GM18505 (cell line): Measurements from ENCODE around the gene CDH15.
A peak's percentile ranks its signal among the peaks of the same experiment; 100 is the strongest.

Source experiments
- ATAC-seq: cut with Tn5 transposase; IDR thresholded peaks from one replicate; pipeline ENCODE4 v1.9.1; 2021; ENCODE audit not compliant: unreplicated experiment
- POLR2A ChIP-seq: IDR thresholded peaks from 4 replicates; pipeline ENCODE4 v1.6.1; 2011; ENCODE audit warnings: borderline replicate concordance; ENCODE audit not compliant: insufficient read depth, insufficient read length; ENCODE audit errors: extremely low read depth

The CDH15 gene

GRCh38 chr16:89210904-89211515, 39.5 kb downstream of the CDH15 start:
- ATAC-seq = no peak
- no peak for TF ChIP-seq POLR2A

GRCh38 chr16:89216315-89217137, 45.0 kb downstream of the CDH15 start:
- TF ChIP-seq POLR2A = no peak
- no peak for ATAC-seq

GRCh38 chr16:89217138-89217387, 45.5 kb downstream of the CDH15 start:
- no peak for ATAC-seq
- TF ChIP-seq POLR2A = no peak

- TF ChIP-seq POLR2A = peak; percentile 84
- peak; percentile 80 for ATAC-seq
These were observed 46.0 kb downstream of the CDH15 start, which contains the start of gene ZNF778 for GRCh38 chr16:89217388-89218191. Gene ZNF778, plus strand, starts transcription at chr16:89217703. Its CDS starts 3,425 bp downstream, at chr16:89221128.

- no peak for ATAC-seq
- TF ChIP-seq POLR2A = no peak
These were observed 47.8 kb downstream of the CDH15 start for GRCh38 chr16:89219365-89219764.

GRCh38 chr16:89221604-89222003, 50.1 kb downstream of the CDH15 start:
- no peak for TF ChIP-seq POLR2A
- ATAC-seq = no peak

GRCh38 chr16:89222931-89223330, 51.4 kb downstream of the CDH15 start:
- no peak for TF ChIP-seq POLR2A
- ATAC-seq = no peak

- no peak for TF ChIP-seq POLR2A
- no peak for ATAC-seq
These were observed 53.1 kb downstream of the CDH15 start for GRCh38 chr16:89224665-89225064.

- ATAC-seq = no peak
These were observed 58.7 kb downstream of the CDH15 start for GRCh38 chr16:89230255-89230654.

GRCh38 chr16:89232107-89232506, 60.6 kb downstream of the CDH15 start:
- TF ChIP-seq POLR2A = no peak
- ATAC-seq = no peak

More at GRCh38 chr16:89230255-89230654, 58.7 kb downstream of the CDH15 start:
- no peak for TF ChIP-seq POLR2A

GRCh38 chr16:89233678-89234490, 62.3 kb downstream of the CDH15 start:
- ATAC-seq = no peak
- TF ChIP-seq POLR2A = no peak

GRCh38 chr16:89237733-89238132, 66.2 kb downstream of the CDH15 start:
- TF ChIP-seq POLR2A = no peak

GRCh38 chr16:89241187-89242007, 69.8 kb downstream of the CDH15 start:
- ATAC-seq = peak; percentile 68
- TF ChIP-seq POLR2A = peak; percentile 93

More at GRCh38 chr16:89237733-89238132, 66.2 kb downstream of the CDH15 start:
- ATAC-seq = no peak

GRCh38 chr16:89242795-89243200, 71.2 kb downstream of the CDH15 start:
- ATAC-seq = no peak
- TF ChIP-seq POLR2A = no peak
